H1 (cell line): ENCODE data around the gene AMPD3. TPM values are rescaled to one million over a fixed set of nuclear protein-coding genes. Genes with fewer than 3 reads are reported as not detected.

Source experiments
- CTCF ChIA-PET: fragments of 300-600 bp; sonication (Branson Sonifier 250); formaldehyde crosslinking; loops from one replicate; lab custom pipeline; 2021; ENCODE audit not compliant: partially characterized antibody; lab: Charles Lee
- POLR2A ChIA-PET: fragments of 300-600 bp; sonication (Branson Sonifier 250); formaldehyde crosslinking; loops from one replicate; lab custom pipeline; 2021; ENCODE audit warnings: inconsistent platforms; ENCODE audit not compliant: partially characterized antibody; lab: Charles Lee
- DNase-seq, 2 experiments: peaks; one replicate each; pipeline versions ENCODE4 v3.0.0 to v3.0.0-alpha.2; 2010 to 2022; ENCODE audit warnings: low spot score in 2 of 2, low read depth in 1 of 2, mixed read lengths in 1 of 2
- FAIRE-seq: peaks from 2 replicates; lab custom pipeline; 2011; peaks lifted over from hg19 to GRCh38; lab: Jason Lieb, UNC
- H2AFZ ChIP-seq: 2 replicates; pipeline ENCODE4 v1.8.1; 2012; ENCODE audit warnings: low read length, inconsistent platforms
- H2AK5ac ChIP-seq: 2 replicates; pipeline ENCODE4 v1.6.1; 2013; ENCODE audit warnings: low read depth, low read length
- H2BK120ac ChIP-seq: replicated peaks from 2 replicates; pipeline ENCODE3; 2013; ENCODE audit warnings: low read depth, low read length, inconsistent platforms
- H2BK12ac ChIP-seq: 2 replicates; pipeline ENCODE4 v1.6.1; 2013; ENCODE audit warnings: low read depth, low read length
- H2BK15ac ChIP-seq: 2 replicates; pipeline ENCODE4 v1.6.1; 2013; ENCODE audit warnings: low read length
- H2BK20ac ChIP-seq: 2 replicates; pipeline ENCODE4 v1.6.1; 2013; ENCODE audit warnings: low read length
- H2BK5ac ChIP-seq: 2 replicates; pipeline ENCODE4 v1.6.1; 2013; ENCODE audit warnings: low read depth, low read length
- H3K14ac ChIP-seq: 2 replicates; pipeline ENCODE4 v1.6.1; 2013; ENCODE audit warnings: inconsistent platforms; ENCODE audit not compliant: insufficient read length
- H3K18ac ChIP-seq: 2 replicates; pipeline ENCODE4 v1.6.1; 2013; ENCODE audit warnings: low read length; ENCODE audit errors: extremely low read depth
- H3K23ac ChIP-seq: 2 replicates; pipeline ENCODE4 v1.6.1; 2013; ENCODE audit warnings: inconsistent platforms; ENCODE audit not compliant: insufficient read length
- H3K23me2 ChIP-seq: 2 replicates; pipeline ENCODE4 v1.6.1; 2013; ENCODE audit warnings: low read depth, low read length
- H3K27ac ChIP-seq: 2 replicates; pipeline ENCODE4 v1.6.1; 2011; ENCODE audit warnings: low read depth, low read length, inconsistent platforms
- H3K27me3 ChIP-seq, 4 experiments: replicated peaks in 1 of 4; 1 replicate in 1 of 4; 2 replicates in 3 of 4; pipeline versions ENCODE4 v1.6.1 to v1.8.1; 2011 to 2013; ENCODE audit warnings: low read length in 3 of 4, mild to moderate bottlenecking in 3 of 4, inconsistent platforms in 2 of 4, mixed read lengths in 2 of 4, moderate library complexity in 1 of 4; ENCODE audit not compliant: control insufficient read depth in 3 of 4, insufficient read depth in 3 of 4; ENCODE audit errors: extremely low read depth in 1 of 4
- H3K36me3 ChIP-seq, 4 experiments: 2 replicates each; pipeline versions ENCODE4 v1.6.1 to v1.8.1; 2011 to 2013; ENCODE audit warnings: mild to moderate bottlenecking in 4 of 4, low read length in 3 of 4, moderate library complexity in 2 of 4, control low read depth in 1 of 4, inconsistent platforms in 1 of 4; ENCODE audit not compliant: insufficient read depth in 4 of 4, control insufficient read depth in 2 of 4
- H3K4ac ChIP-seq: replicated peaks from 2 replicates; pipeline ENCODE3; 2013; ENCODE audit warnings: low read length, low read depth, mixed read lengths, inconsistent platforms; ENCODE audit not compliant: insufficient read length
- H3K4me1 ChIP-seq, 4 experiments: replicated peaks in 1 of 4; 1 replicate in 1 of 4; 2 replicates in 3 of 4; pipeline versions ENCODE4 v1.6.1 to v1.8.1; 2011 to 2013; ENCODE audit warnings: low read length in 3 of 4, inconsistent platforms in 2 of 4, mixed read lengths in 1 of 4; ENCODE audit not compliant: insufficient read depth in 4 of 4, control insufficient read depth in 3 of 4
- H3K4me2 ChIP-seq, 2 experiments: 2 replicates each; pipeline versions ENCODE4 v1.6.1 to v1.8.1; 2011 to 2013; ENCODE audit warnings: low read depth in 2 of 2, low read length in 2 of 2, control low read depth in 1 of 2, inconsistent platforms in 1 of 2, mild to moderate bottlenecking in 1 of 2; ENCODE audit not compliant: insufficient read depth in 1 of 2
- H3K4me3 ChIP-seq, 4 experiments: fragments of 200-600, 300-600 bp in 1 of 4; sonication (generic), shearing (Covaris generic), sonication (Bioruptor Twin) in 1 of 4; 2 replicates each; pipeline versions ENCODE4 v1.5.1 to v1.8.1; 2011 to 2016; ENCODE audit warnings: low read length in 4 of 4, low read depth in 3 of 4, control low read depth in 2 of 4, inconsistent platforms in 2 of 4, mild to moderate bottlenecking in 2 of 4, mixed read lengths in 1 of 4, moderate library complexity in 1 of 4; ENCODE audit not compliant: insufficient read depth in 2 of 4; ENCODE audit errors: extremely low read depth in 1 of 4
- H3K56ac ChIP-seq: replicated peaks from 2 replicates; pipeline ENCODE3; 2013; ENCODE audit warnings: low read depth, mild to moderate bottlenecking, mixed read lengths, low read length, inconsistent platforms; ENCODE audit not compliant: insufficient read length
- H3K79me1 ChIP-seq: 2 replicates; pipeline ENCODE4 v1.6.1; 2013; ENCODE audit warnings: low read depth, low read length, control low read depth
- H3K79me2 ChIP-seq, 2 experiments: 2 replicates each; pipeline versions ENCODE4 v1.6.1 to v1.8.1; 2012 to 2013; ENCODE audit warnings: low read length in 2 of 2, mild to moderate bottlenecking in 2 of 2, inconsistent platforms in 1 of 2; ENCODE audit not compliant: insufficient read depth in 2 of 2, control insufficient read depth in 1 of 2
- H3K9ac ChIP-seq, 4 experiments: replicated peaks in 1 of 4; 1 replicate in 1 of 4; 2 replicates in 3 of 4; pipeline versions ENCODE4 v1.6.1 to v1.8.1; 2011 to 2013; ENCODE audit warnings: low read depth in 3 of 4, low read length in 3 of 4, control low read depth in 2 of 4, mild to moderate bottlenecking in 2 of 4, moderate library complexity in 2 of 4, inconsistent platforms in 1 of 4; ENCODE audit errors: extremely low read depth in 1 of 4
- H3K9me3 ChIP-seq, 2 experiments: 2 replicates each; pipeline versions ENCODE4 v1.6.1 to v1.8.1; 2012 to 2013; ENCODE audit warnings: mild to moderate bottlenecking in 2 of 2, moderate library complexity in 2 of 2, control low read depth in 1 of 2, inconsistent platforms in 1 of 2, low read depth in 1 of 2, low read length in 1 of 2, mixed read lengths in 1 of 2; ENCODE audit not compliant: insufficient read depth in 2 of 2
- H4K20me1 ChIP-seq, 2 experiments: replicated peaks in 1 of 2; 2 replicates each; pipeline versions ENCODE3 to v1.8.1; 2011 to 2013; ENCODE audit warnings: inconsistent platforms in 2 of 2, low read length in 2 of 2, mild to moderate bottlenecking in 1 of 2; ENCODE audit not compliant: insufficient read depth in 2 of 2, control insufficient read depth in 1 of 2
- H4K5ac ChIP-seq: 2 replicates; pipeline ENCODE4 v1.6.1; 2013; ENCODE audit warnings: low read length, low read depth, mixed read lengths, inconsistent platforms; ENCODE audit not compliant: insufficient read length
- H4K8ac ChIP-seq: 2 replicates; pipeline ENCODE4 v1.8.0; 2013; ENCODE audit warnings: mild to moderate bottlenecking, moderate library complexity, low read length, inconsistent platforms; ENCODE audit not compliant: insufficient read depth; ENCODE audit errors: extremely low read depth
- H4K91ac ChIP-seq: replicated peaks from 2 replicates; pipeline ENCODE3; 2013; ENCODE audit warnings: low read length, mixed read lengths, inconsistent platforms; ENCODE audit not compliant: insufficient read length
- ASH2L ChIP-seq: fragments of 200-600, 300-600 bp; sonication (generic); IDR thresholded peaks from one replicate; pipeline ENCODE4 v1.7.1; 2017; ENCODE audit warnings: low read length
- ATF2 ChIP-seq: IDR thresholded peaks from 2 replicates; pipeline ENCODE4 v1.6.1; 2012; ENCODE audit warnings: low read length, inconsistent platforms
- BRCA1 ChIP-seq: IDR thresholded peaks from 2 replicates; pipeline ENCODE4 v1.6.1; 2012; ENCODE audit warnings: low read depth, low read length, improper control_type of control experiment
- CEBPB ChIP-seq: IDR thresholded peaks from 2 replicates; pipeline ENCODE4 v1.6.1; 2012; ENCODE audit warnings: low read depth, low read length
- EZH2 ChIP-seq: fragments of 200-600 bp; sonication (generic); IDR thresholded peaks from 2 replicates; pipeline ENCODE4 v1.7.1; 2012; ENCODE audit warnings: low read depth, mild to moderate bottlenecking, moderate library complexity, low read length, inconsistent platforms; ENCODE audit not compliant: severe bottlenecking
- PHF8 ChIP-seq: fragments of 200-600 bp; sonication (generic); conservative IDR thresholded peaks from 2 replicates; pipeline ENCODE4 v1.7.1; 2012; ENCODE audit warnings: low read depth, mild to moderate bottlenecking, inconsistent platforms, low read length, moderate library complexity
- RBBP5 ChIP-seq: IDR thresholded peaks from 2 replicates; pipeline ENCODE4 v1.7.1; 2012; ENCODE audit warnings: low read depth, mild to moderate bottlenecking, inconsistent platforms, low read length, moderate library complexity, borderline replicate concordance
- SP2 ChIP-seq: IDR thresholded peaks from 2 replicates; pipeline ENCODE4 v1.6.1; 2012; ENCODE audit warnings: mild to moderate bottlenecking, low read length, inconsistent platforms
- SP4 ChIP-seq: IDR thresholded peaks from 2 replicates; pipeline ENCODE4 v1.6.1; 2012; ENCODE audit warnings: low read length, inconsistent platforms
- SRF ChIP-seq: IDR thresholded peaks from 2 replicates; pipeline ENCODE4 v1.6.1; 2011; ENCODE audit warnings: mild to moderate bottlenecking, low read depth, low read length, moderate library complexity
- TCF12 ChIP-seq: IDR thresholded peaks from 2 replicates; pipeline ENCODE4 v1.6.1; 2011; ENCODE audit warnings: low read depth, mild to moderate bottlenecking, low read length
- USF2 ChIP-seq: IDR thresholded peaks from 2 replicates; pipeline ENCODE4 v1.6.1; 2011; ENCODE audit warnings: low read length, improper control_type of control experiment
- WGBS, 2 experiments: shearing (Covaris generic) in 1 of 2; methylation state at CpG; one replicate each; pipeline versions ENCODE4 v1.1.6 to v1.1.7; 2013 to 2015; ENCODE audit warnings: low lambda C conversion rate in 2 of 2, mixed read lengths in 2 of 2, inconsistent platforms in 1 of 2, low coverage in 1 of 2, missing lambda C conversion rate in 1 of 2; ENCODE audit not compliant: insufficient replicate concordance in 2 of 2, insufficient coverage in 1 of 2, insufficient read length in 1 of 2; ENCODE audit errors: extremely low coverage in 1 of 2, missing lambda C conversion rate in 1 of 2; 5-methylcytosine and 5-hydroxymethylcytosine counted together
- polyA plus RNA-seq, 7 experiments: library from polyadenylated mRNA; depleted of rRNA in 3 of 7; stranded (reverse) in 5 of 7; unstranded in 2 of 7; fragments of >200 nt in 5 of 7; fragments of 200-250 nt in 2 of 7; gene quantifications; 1 replicate in 5 of 7; 2 replicates in 1 of 7; 4 replicates in 1 of 7; pipeline versions ENCODE4 v1.2.1 to v1.2.3, GENCODE V29; 2011 to 2013; ENCODE audit warnings: missing spikeins in 2 of 7, mixed read lengths in 2 of 7
- total RNA-seq: library from RNA; stranded (reverse); fragmentation: NEBNext Ultra II Directional; extraction: Animal tissue kit (Norgen Biotek cat#: 25700); gene quantifications from 2 replicates; pipeline ENCODE4 v1.2.1, GENCODE V29; 2021

The AMPD3 gene
- total and polyA plus RNA-seq, 2 of the 8 experiments (the other 6 are each of a cell fraction or from before 2014, with no cell fraction given): 4.0 to 6.3 TPM

GRCh38 chr11:10432493-10432892, 22.6 kb upstream of the AMPD3 start:
- Histone ChIP-seq H4K20me1 (no peaks in the 10 kb centered on the region), H3K27me3 (no peaks in the 10 kb centered on the region), H3K79me2 (no peaks in the 10 kb centered on the region), H3K56ac (no peak overlapping the region), H3K18ac (no peak overlapping the region), H3K4me1 (no peaks in the 10 kb centered on the region), H2BK120ac (no peak overlapping the region), H3K14ac (no peak overlapping the region), H3K4me2 (no peak overlapping the region), H3K4me3 (no peak overlapping the region), H3K9ac (no peak overlapping the region), H3K4ac (no peak overlapping the region), H4K5ac (no peak overlapping the region), H4K91ac (no peak overlapping the region), H2BK5ac (no peak overlapping the region), H2BK15ac (no peak overlapping the region), H3K23me2 (no peaks in the 10 kb centered on the region; the same call in 1 of the 2 replicates), H3K79me1 (no peaks in the 10 kb centered on the region), H3K23ac (no peak overlapping the region), H2BK12ac (no peak overlapping the region), H3K9me3 (no peaks in the 10 kb centered on the region), H4K8ac (no peak overlapping the region), H2AFZ (no peak overlapping the region), H2BK20ac (no peak overlapping the region), H3K27ac (no peak overlapping the region), H2AK5ac (no peak overlapping the region), H3K36me3 (no peaks in the 10 kb centered on the region)
- WGBS, 2 experiments: 85% methylated on average over 1 of the region's 1 CpG; no CpG with 5 or more reads in 1 of the 2 experiments
- ChIA-PET CTCF (no interaction called here), POLR2A (no interaction called here)
- TF ChIP-seq ASH2L (no peak), ATF2 (no peak), USF2 (no peak), RBBP5 (no peak), TCF12 (no peak), PHF8 (no peak), BRCA1 (no peak), SP2 (no peak), EZH2 (no peak), CEBPB (no peak), SP4 (no peak), SRF (no peak)
- FAIRE-seq (no peak), DNase-seq (no peak)
